HG03575 (cell line): ENCODE data around the gene ALG13.
"Not testable (repeated sequence)": the region's sequence is repeated elsewhere in the genome, so short reads cannot be mapped to it uniquely, and the experiment has no call there.

Experiments
- ATAC-seq: cut with Tn5 transposase; IDR thresholded peaks from one replicate; pipeline ENCODE4 v1.9.1; 2021; ENCODE audit not compliant: unreplicated experiment, insufficient number of reproducible peaks, low FRiP score; ENCODE audit errors: extremely low read depth

The ALG13 gene

GRCh38 chrX:111742018-111742417 lies 61.0 kb downstream of the ALG13 start:
- ATAC-seq: no peak

- ATAC-seq: no peak
These were observed 62.3 kb downstream of the ALG13 start for GRCh38 chrX:111743316-111743715.

GRCh38 chrX:111756486-111756885 lies 75.5 kb downstream of the ALG13 start:
- no peak for ATAC-seq

GRCh38 chrX:111759686-111760085 lies 78.7 kb downstream of the ALG13 start:
- no peak for ATAC-seq

- no peak for ATAC-seq
These were observed 80.7 kb downstream of the ALG13 start for GRCh38 chrX:111761578-111762135.

GRCh38 chrX:111778591-111778990 lies 97.6 kb downstream of the ALG13 start:
- no peak for ATAC-seq

GRCh38 chrX:111779582-111779981 lies 98.6 kb downstream of the ALG13 start:
- no peak for ATAC-seq

GRCh38 chrX:111784667-111785066 lies 103.7 kb downstream of the ALG13 start:
- no peak for ATAC-seq

- not testable (repeated sequence) for ATAC-seq
These were observed 109.1 kb downstream of the ALG13 start for GRCh38 chrX:111790054-111790453.
